IMR-90 (cell line): Measurements from ENCODE around the gene RNF181. TPM values are rescaled to one million over a fixed set of nuclear protein-coding genes. Genes with fewer than 3 reads are reported as not detected.

ENCODE experiments used
- ATAC-seq: fragments of 200-7000 bp; cut with Tn5 transposase; 2 replicates; pipeline ENCODE4 v1.9.1; 2020; ENCODE audit warnings: low read depth, mild to moderate bottlenecking, moderate library complexity
- BruUV-seq: library from RNA; stranded (reverse); fragments of 400-500 nt; replicated peaks from 2 replicates; lab custom pipeline; 2021; lab: Mats Ljungman, UMichigan
- CTCF ChIA-PET: fragments of 300-600 bp; formaldehyde crosslinking; extraction: SDS; loops from one replicate; lab custom pipeline; 2021; ENCODE audit warnings: antibody characterized with exemption; lab: Yijun Ruan, JAX
- POLR2A ChIA-PET: fragments of 300-600 bp; sonication (Branson Sonifier 250); formaldehyde crosslinking; loops from one replicate; lab custom pipeline; 2022; ENCODE audit warnings: antibody characterized with exemption; ENCODE audit not compliant: unreplicated experiment; lab: Charles Lee
- DNase-seq: peaks from one replicate; pipeline ENCODE4 v3.0.0; 2013
- H2AFZ ChIP-seq: replicated peaks from 2 replicates; pipeline ENCODE3; 2013; ENCODE audit warnings: low read length, mild to moderate bottlenecking; ENCODE audit not compliant: poor library complexity
- H2AK5ac ChIP-seq: 2 replicates; pipeline ENCODE4 v1.6.1; 2013; ENCODE audit warnings: low read depth, low read length, inconsistent platforms
- H2AK9ac ChIP-seq: replicated peaks from 2 replicates; pipeline ENCODE3; 2013; ENCODE audit warnings: mild to moderate bottlenecking, low read depth, low read length, moderate library complexity; ENCODE audit not compliant: poor library complexity
- H2BK120ac ChIP-seq: 2 replicates; pipeline ENCODE4 v1.6.1; 2013; ENCODE audit warnings: low read depth, low read length, inconsistent platforms
- H2BK15ac ChIP-seq: 3 replicates; pipeline ENCODE4 v1.6.1; 2013; ENCODE audit warnings: low read depth, low read length, inconsistent platforms
- H2BK20ac ChIP-seq: 2 replicates; pipeline ENCODE4 v1.6.1; 2013; ENCODE audit warnings: low read depth, mild to moderate bottlenecking, inconsistent platforms, low read length, moderate library complexity
- H2BK5ac ChIP-seq: 2 replicates; pipeline ENCODE4 v1.6.1; 2013; ENCODE audit warnings: mild to moderate bottlenecking, low read depth, low read length, inconsistent platforms; ENCODE audit not compliant: poor library complexity, severe bottlenecking
- H3K14ac ChIP-seq: replicated peaks from 2 replicates; pipeline ENCODE4 v1.6.1; 2013; ENCODE audit warnings: low read depth, low read length, inconsistent platforms
- H3K18ac ChIP-seq: 2 replicates; pipeline ENCODE4 v1.6.1; 2013; ENCODE audit warnings: low read depth, low read length, control low read depth
- H3K23ac ChIP-seq: 2 replicates; pipeline ENCODE4 v1.6.1; 2013; ENCODE audit warnings: low read depth, low read length, inconsistent platforms
- H3K27ac ChIP-seq: 2 replicates; pipeline ENCODE4 v1.5.1; 2013; ENCODE audit warnings: mild to moderate bottlenecking, control low read depth, low read length; ENCODE audit not compliant: insufficient read depth
- H3K27me3 ChIP-seq: 2 replicates; pipeline ENCODE4 v1.6.1; 2013; ENCODE audit warnings: low read length; ENCODE audit not compliant: control insufficient read depth, insufficient read depth
- H3K36me3 ChIP-seq: 2 replicates; pipeline ENCODE4 v1.6.1; 2013; ENCODE audit warnings: low read length, mixed read lengths; ENCODE audit not compliant: control insufficient read depth, insufficient read depth
- H3K4ac ChIP-seq: 2 replicates; pipeline ENCODE4 v1.6.1; 2013; ENCODE audit warnings: low read depth, low read length, inconsistent platforms
- H3K4me1 ChIP-seq: 2 replicates; pipeline ENCODE4 v1.6.1; 2013; ENCODE audit warnings: low read length, mixed read lengths; ENCODE audit not compliant: control insufficient read depth, insufficient read depth
- H3K4me2 ChIP-seq: 2 replicates; pipeline ENCODE4 v1.6.1; 2013; ENCODE audit warnings: low read depth, mild to moderate bottlenecking, control low read depth, low read length, moderate library complexity
- H3K4me3 ChIP-seq: 2 replicates; pipeline ENCODE4 v1.5.1; 2013; ENCODE audit warnings: low read depth, mild to moderate bottlenecking, control low read depth, low read length, moderate library complexity; ENCODE audit not compliant: insufficient read depth
- H3K56ac ChIP-seq: 2 replicates; pipeline ENCODE4 v1.6.1; 2013; ENCODE audit warnings: low read length, inconsistent platforms; ENCODE audit not compliant: insufficient read depth; ENCODE audit errors: extremely low read depth
- H3K79me1 ChIP-seq, 2 experiments: 2 replicates each; pipeline ENCODE4 v1.6.1; 2013; ENCODE audit warnings: low read length in 2 of 2, inconsistent platforms in 1 of 2, low read depth in 1 of 2
- H3K9ac ChIP-seq: 2 replicates; pipeline ENCODE4 v1.6.1; 2013; ENCODE audit warnings: low read depth, low read length, control low read depth
- H3K9me1 ChIP-seq: 2 replicates; pipeline ENCODE4 v1.6.1; 2013; ENCODE audit warnings: low read length, inconsistent platforms; ENCODE audit not compliant: insufficient read depth
- H3K9me3 ChIP-seq: 2 replicates; pipeline ENCODE4 v1.6.1; 2013; ENCODE audit warnings: low read length; ENCODE audit not compliant: control insufficient read depth, insufficient read depth
- H4K20me1 ChIP-seq: 2 replicates; pipeline ENCODE4 v1.6.1; 2013; ENCODE audit warnings: low read length, inconsistent platforms; ENCODE audit not compliant: insufficient read depth
- H4K5ac ChIP-seq: 2 replicates; pipeline ENCODE4 v1.6.1; 2013; ENCODE audit warnings: mild to moderate bottlenecking, low read depth, low read length, control low read depth
- H4K8ac ChIP-seq, 2 experiments: 2 replicates each; pipeline ENCODE4 v1.6.1; 2013; ENCODE audit warnings: low read depth in 2 of 2, low read length in 2 of 2, control low read depth in 1 of 2, inconsistent platforms in 1 of 2
- H4K91ac ChIP-seq: 2 replicates; pipeline ENCODE4 v1.6.1; 2013; ENCODE audit warnings: low read depth, low read length, inconsistent platforms; ENCODE audit not compliant: insufficient read depth
- BHLHE40 ChIP-seq: fragments of 150-350 bp; IDR thresholded peaks from 2 replicates; pipeline ENCODE4 v1.6.1; 2016; ENCODE audit warnings: mild to moderate bottlenecking, low read depth, low read length
- CEBPB ChIP-seq: IDR thresholded peaks from 2 replicates; pipeline ENCODE4 v1.6.1; 2012; ENCODE audit warnings: low read depth, low read length, improper control_type of control experiment
- CHD1 ChIP-seq: IDR thresholded peaks from 2 replicates; pipeline ENCODE4 v1.6.1; 2012; ENCODE audit warnings: low read depth, low read length, improper control_type of control experiment
- FOS ChIP-seq: fragments of 150-350 bp; IDR thresholded peaks from 2 replicates; pipeline ENCODE4 v1.6.1; 2016; ENCODE audit warnings: low read depth, low read length
- MAFK ChIP-seq: IDR thresholded peaks from 2 replicates; pipeline ENCODE4 v1.6.1; 2012; ENCODE audit warnings: low read depth, low read length, improper control_type of control experiment
- MAZ ChIP-seq: IDR thresholded peaks from 2 replicates; pipeline ENCODE4 v1.6.1; 2012; ENCODE audit warnings: low read depth, mild to moderate bottlenecking, low read length, improper control_type of control experiment, moderate library complexity, borderline replicate concordance
- MXI1 ChIP-seq: IDR thresholded peaks from 2 replicates; pipeline ENCODE4 v1.6.1; 2012; ENCODE audit warnings: low read depth, mild to moderate bottlenecking, low read length, moderate library complexity, borderline replicate concordance
- NFE2L2 ChIP-seq: fragments of 150-350 bp; IDR thresholded peaks from 2 replicates; pipeline ENCODE4 v1.6.1; 2016; ENCODE audit warnings: low read depth, mild to moderate bottlenecking, low read length
- POLR2A ChIP-seq: IDR thresholded peaks from 2 replicates; pipeline ENCODE4 v1.6.1; 2012; ENCODE audit warnings: mild to moderate bottlenecking, low read depth, low read length
- RAD21 ChIP-seq: IDR thresholded peaks from 2 replicates; pipeline ENCODE4 v1.6.1; 2012; ENCODE audit warnings: low read length, improper control_type of control experiment
- RCOR1 ChIP-seq: IDR thresholded peaks from 2 replicates; pipeline ENCODE4 v1.6.1; 2012; ENCODE audit warnings: mild to moderate bottlenecking, low read length, improper control_type of control experiment; ENCODE audit not compliant: insufficient replicate concordance
- RFX5 ChIP-seq: IDR thresholded peaks from 2 replicates; pipeline ENCODE4 v1.8.0; 2012; ENCODE audit warnings: low read depth, mild to moderate bottlenecking, low read length, moderate library complexity
- SMC3 ChIP-seq: fragments of 150-350 bp; IDR thresholded peaks from 2 replicates; pipeline ENCODE4 v1.6.1; 2016; ENCODE audit warnings: low read depth, mild to moderate bottlenecking, antibody characterized with exemption, low read length, moderate library complexity
- WGBS, 2 experiments: methylation state at CpG; one replicate each; pipeline versions ENCODE4 v1.1.5 to v1.1.7; 2013; ENCODE audit warnings: missing lambda C conversion rate in 2 of 2; ENCODE audit not compliant: insufficient read length in 1 of 2; ENCODE audit errors: extremely low coverage in 2 of 2; 5-methylcytosine and 5-hydroxymethylcytosine counted together
- dilution Hi-C: fragments of 300-500 bp; cut with HindIII; formaldehyde crosslinking; loops from one replicate; pipeline ENCODE4 v1.14.3; 2018; ENCODE audit warnings: low sequenced_read_pairs; ENCODE audit not compliant: unreplicated experiment
- in situ Hi-C: fragments of 300-500 bp; cut with MboI; formaldehyde crosslinking; loops from 3 replicates; pipeline ENCODE4 v1.14.3; 2019; ENCODE audit warnings: low sequenced_read_pairs, inconsistent platforms, mixed read lengths
- intact Hi-C: fragments of 100-400 bp; cut with micrococcal nuclease; formaldehyde crosslinking; loops from 2 replicates; pipeline ENCODE4 v1.10.0; 2022
- polyA plus RNA-seq, 3 experiments: library from polyadenylated mRNA; depleted of rRNA; stranded (reverse); fragments of >200 nt; gene quantifications; 2 replicates each; pipeline ENCODE4 v1.2.3, GENCODE V29; 2012; ENCODE audit warnings: low replicate concordance in 1 of 3
- total RNA-seq: library from RNA; depleted of rRNA; stranded (reverse); fragments of >200 nt; gene quantifications from 2 replicates; pipeline ENCODE4 v1.2.3, GENCODE V29; 2012
- TF ChIP-seq, protein P1 (sequence below): fragments of 150-350 bp; IDR thresholded peaks from 2 replicates; pipeline ENCODE4 v1.6.1; 2017; ENCODE audit warnings: mild to moderate bottlenecking, antibody characterized with exemption, low read length, low read depth
- TF ChIP-seq, protein P2 (sequence below): conservative IDR thresholded peaks from 2 replicates; pipeline ENCODE4 v1.5.1; 2012; ENCODE audit warnings: mild to moderate bottlenecking, low read depth, low read length, improper control_type of control experiment
- TF ChIP-seq, protein P3 (sequence below): fragments of 150-350 bp; IDR thresholded peaks from 2 replicates; pipeline ENCODE4 v1.6.1; 2016; ENCODE audit warnings: low read depth, mild to moderate bottlenecking, low read length, moderate library complexity, borderline replicate concordance

RNF181 gene
- total and polyA plus RNA-seq, 2 of the 4 experiments (the other 2 are of a cell fraction) = 438 to 498 TPM

DNA sequence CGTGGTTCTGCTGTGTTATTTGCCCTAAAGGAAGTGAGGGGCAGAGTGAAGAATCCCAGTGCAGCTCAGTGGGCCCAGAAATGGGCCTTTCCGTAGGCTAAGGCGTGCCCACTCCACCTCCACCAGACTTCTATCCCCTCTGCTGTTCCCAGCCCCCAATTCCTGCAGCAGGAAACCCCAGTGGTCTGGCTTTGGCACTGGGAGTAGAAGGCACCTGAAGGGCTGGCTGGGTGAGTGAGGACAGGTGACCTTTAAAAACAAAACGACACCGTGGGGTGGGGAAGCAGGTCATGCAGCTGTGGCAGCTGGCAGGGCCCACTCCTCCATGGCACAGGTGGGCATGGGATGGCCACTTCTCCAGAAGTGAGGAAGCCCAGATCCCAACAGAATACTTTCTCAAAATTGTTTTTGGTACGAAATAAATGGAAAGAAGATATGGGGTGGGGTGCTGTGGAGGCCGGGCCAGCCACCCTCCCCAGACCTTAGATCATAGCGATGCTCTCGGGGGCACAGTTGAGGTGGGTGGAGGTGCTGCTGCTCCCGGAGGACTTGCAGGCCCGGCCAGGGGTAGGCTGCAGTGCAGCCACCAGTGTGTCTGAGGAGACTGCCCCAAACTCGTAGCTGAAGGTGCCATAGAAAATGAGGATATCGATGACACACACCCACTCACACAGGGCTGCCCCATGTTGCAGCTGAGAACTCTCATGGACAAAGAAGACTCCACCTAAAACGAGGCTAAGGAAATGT lies 3.2 kb downstream of the RNF181 start:
- Histone ChIP-seq H3K56ac (no peak overlapping the region), H2AK9ac (no peak overlapping the region), H2BK15ac (no peak overlapping the region), H3K18ac (no peak overlapping the region), H3K27me3 (no peaks in the 10 kb centered on the region), H3K14ac (no peak overlapping the region), H3K4me1 (peaks cover 14% of the 10 kb centered on the region), H2BK5ac (no peak overlapping the region), H3K9me1 (peaks cover 16% of the 10 kb centered on the region), H3K4me3 (no peak overlapping the region), H3K4me2 (no peak overlapping the region), H3K27ac (no peak overlapping the region), H3K4ac (no peak overlapping the region), H4K8ac (no peak overlapping the region), H2BK20ac (no peak overlapping the region), H3K9me3 (no peaks in the 10 kb centered on the region), H4K91ac (no peak overlapping the region), H2AK5ac (no peak overlapping the region), H2AFZ (no peak overlapping the region), H2BK120ac (no peak overlapping the region), H3K23ac (no peak overlapping the region), H3K36me3 (peaks cover 26% of the 10 kb centered on the region), H3K9ac (no peak overlapping the region), H3K79me1 (peaks cover 25 to 69% of the 10 kb centered on the region in 2 experiments; a peak in 3 of 4 replicates), H4K20me1 (peaks cover 16% of the 10 kb centered on the region), H4K5ac (no peak overlapping the region)
- no TSS peak for BruUV-seq
- CTCF ChIA-PET = no interaction called here
- in situ Hi-C loops = no loop called here
- no peak for TF ChIP-seq FOS
- TF ChIP-seq CEBPB = no peak
- no peak for TF ChIP-seq MAZ
- TF ChIP-seq MAFK = no peak
- no peak for TF ChIP-seq RCOR1
- no peak for TF ChIP-seq NFE2L2
- TF ChIP-seq, protein P1, sequence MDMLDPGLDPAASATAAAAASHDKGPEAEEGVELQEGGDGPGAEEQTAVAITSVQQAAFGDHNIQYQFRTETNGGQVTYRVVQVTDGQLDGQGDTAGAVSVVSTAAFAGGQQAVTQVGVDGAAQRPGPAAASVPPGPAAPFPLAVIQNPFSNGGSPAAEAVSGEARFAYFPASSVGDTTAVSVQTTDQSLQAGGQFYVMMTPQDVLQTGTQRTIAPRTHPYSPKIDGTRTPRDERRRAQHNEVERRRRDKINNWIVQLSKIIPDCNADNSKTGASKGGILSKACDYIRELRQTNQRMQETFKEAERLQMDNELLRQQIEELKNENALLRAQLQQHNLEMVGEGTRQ = no peak
- no peak for TF ChIP-seq SMC3
- TF ChIP-seq, protein P2, sequence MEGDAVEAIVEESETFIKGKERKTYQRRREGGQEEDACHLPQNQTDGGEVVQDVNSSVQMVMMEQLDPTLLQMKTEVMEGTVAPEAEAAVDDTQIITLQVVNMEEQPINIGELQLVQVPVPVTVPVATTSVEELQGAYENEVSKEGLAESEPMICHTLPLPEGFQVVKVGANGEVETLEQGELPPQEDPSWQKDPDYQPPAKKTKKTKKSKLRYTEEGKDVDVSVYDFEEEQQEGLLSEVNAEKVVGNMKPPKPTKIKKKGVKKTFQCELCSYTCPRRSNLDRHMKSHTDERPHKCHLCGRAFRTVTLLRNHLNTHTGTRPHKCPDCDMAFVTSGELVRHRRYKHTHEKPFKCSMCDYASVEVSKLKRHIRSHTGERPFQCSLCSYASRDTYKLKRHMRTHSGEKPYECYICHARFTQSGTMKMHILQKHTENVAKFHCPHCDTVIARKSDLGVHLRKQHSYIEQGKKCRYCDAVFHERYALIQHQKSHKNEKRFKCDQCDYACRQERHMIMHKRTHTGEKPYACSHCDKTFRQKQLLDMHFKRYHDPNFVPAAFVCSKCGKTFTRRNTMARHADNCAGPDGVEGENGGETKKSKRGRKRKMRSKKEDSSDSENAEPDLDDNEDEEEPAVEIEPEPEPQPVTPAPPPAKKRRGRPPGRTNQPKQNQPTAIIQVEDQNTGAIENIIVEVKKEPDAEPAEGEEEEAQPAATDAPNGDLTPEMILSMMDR = no peak
- TF ChIP-seq, protein P3, sequence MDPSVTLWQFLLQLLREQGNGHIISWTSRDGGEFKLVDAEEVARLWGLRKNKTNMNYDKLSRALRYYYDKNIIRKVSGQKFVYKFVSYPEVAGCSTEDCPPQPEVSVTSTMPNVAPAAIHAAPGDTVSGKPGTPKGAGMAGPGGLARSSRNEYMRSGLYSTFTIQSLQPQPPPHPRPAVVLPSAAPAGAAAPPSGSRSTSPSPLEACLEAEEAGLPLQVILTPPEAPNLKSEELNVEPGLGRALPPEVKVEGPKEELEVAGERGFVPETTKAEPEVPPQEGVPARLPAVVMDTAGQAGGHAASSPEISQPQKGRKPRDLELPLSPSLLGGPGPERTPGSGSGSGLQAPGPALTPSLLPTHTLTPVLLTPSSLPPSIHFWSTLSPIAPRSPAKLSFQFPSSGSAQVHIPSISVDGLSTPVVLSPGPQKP = no peak
- no peak for TF ChIP-seq BHLHE40
- no peak for TF ChIP-seq CHD1
- TF ChIP-seq RAD21 = no peak
- TF ChIP-seq RFX5 = no peak
- no peak for TF ChIP-seq MXI1
- no peak for TF ChIP-seq POLR2A
- DNase-seq (no peak), ATAC-seq (no peak)
- dilution Hi-C loops = no loop called here
- intact Hi-C loops = no loop called here
- POLR2A ChIA-PET = no interaction called here
- no CpG with 5 or more reads among the region's 14 CpGs for WGBS, 2 experiments
